NCI-H748 (cell line): ENCODE results near the gene PHLDA2.
"Not testable (repeated sequence)": the region's sequence is repeated elsewhere in the genome, so short reads cannot be mapped to it uniquely, and the experiment has no call there.

Experiments used
- DNase-seq: peaks from one replicate; lab custom pipeline; 2025; ENCODE audit not compliant: unreplicated experiment; lab: John Stamatoyannopoulos, UW

The PHLDA2 gene

DNA sequence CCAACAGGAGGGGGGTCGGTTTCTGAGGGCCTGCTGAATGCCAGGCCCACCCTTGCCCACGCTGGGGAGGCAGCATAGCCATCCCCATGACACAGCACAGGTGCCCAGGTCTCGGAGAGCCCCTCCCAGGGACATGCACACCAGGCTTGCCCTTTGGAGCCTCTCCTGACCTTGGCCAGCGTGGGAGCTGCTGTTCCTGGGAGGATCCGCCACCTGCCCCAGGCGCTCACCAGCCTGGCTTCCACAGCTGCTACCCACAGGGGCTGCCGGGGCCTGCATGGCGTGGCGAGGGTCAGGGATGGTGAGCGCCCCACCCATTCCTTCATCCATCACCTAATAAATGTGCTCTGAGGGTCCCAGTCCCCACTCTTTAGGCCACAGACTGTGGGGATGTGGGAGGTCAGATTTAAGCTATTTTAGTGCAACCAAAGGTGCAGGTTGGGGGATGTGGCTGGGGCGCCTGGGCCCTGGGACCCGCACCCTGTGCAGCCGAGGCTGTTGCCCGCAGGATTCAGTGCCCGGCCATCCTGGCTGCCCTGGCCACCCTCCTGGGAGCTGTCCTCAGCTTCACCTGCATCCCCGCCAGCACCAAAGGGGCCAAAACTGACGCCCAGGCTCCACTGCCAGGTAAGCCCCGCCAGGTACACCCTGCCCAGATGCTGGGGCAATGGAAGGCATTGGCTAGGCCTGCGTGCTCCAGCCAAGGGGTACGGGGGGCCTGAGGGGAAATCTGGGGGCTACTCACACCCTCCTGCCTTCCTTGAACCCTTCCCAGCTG is 12.9 kb downstream of the PHLDA2 start:
- no peak for DNase-seq

DNA sequence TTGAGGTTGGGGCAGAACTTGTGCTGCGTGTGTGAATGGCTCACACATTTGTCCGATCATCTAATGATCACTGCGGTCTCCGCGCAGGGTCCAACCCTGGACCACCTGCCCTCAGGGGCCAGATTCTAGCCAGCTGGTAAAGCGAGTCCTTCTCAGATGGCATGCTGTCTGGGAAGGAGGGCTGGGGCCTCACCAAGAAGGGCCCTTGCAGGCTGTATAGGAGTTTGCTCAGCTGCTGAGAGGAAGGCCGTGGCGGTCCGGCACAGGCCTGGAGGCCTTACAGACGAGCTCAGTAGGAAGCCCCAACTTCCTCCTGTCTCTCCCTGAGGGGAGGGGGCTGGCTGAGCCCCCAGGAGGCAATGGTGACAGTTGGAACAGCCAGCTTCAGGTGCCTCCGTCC is 13.7 kb downstream of the PHLDA2 start:
- no peak for DNase-seq

DNA sequence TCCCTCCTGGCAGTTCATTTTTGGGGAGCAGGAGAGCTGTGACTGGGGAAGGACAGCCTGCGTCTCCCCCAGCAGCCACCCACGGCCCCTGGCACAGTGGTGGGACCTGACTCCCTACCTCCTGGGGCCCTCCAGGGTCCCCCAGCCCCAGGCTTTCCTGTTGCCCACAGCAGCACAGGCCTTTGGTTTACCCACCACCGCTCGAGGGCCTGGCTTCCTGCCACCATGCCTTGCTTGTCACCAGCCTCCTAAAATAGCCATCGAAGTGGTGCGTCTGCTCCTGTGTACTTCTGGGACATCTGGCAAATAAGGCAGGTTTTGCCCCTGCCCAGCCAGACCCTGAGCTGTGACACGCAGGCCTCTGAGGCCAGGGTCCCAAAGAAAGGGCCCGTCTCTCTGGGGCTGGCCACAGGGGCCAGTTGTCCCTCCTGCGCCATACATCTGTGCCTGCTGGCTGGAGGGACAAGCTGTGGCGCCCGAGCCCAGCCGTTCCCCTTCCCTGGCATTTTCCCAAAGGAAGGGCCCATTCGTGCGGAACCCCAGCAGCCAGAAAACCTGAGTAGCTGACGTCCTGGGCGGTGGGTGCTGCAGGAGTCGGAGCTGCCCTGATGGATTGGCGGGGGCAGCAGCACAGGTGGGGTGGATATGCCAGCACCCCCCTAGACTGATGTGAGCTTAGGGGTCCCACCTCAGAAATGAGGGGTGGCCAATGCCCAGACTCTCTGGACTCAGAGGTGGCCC is 14.6 kb downstream of the PHLDA2 start:
- DNase-seq, result no peak

DNA sequence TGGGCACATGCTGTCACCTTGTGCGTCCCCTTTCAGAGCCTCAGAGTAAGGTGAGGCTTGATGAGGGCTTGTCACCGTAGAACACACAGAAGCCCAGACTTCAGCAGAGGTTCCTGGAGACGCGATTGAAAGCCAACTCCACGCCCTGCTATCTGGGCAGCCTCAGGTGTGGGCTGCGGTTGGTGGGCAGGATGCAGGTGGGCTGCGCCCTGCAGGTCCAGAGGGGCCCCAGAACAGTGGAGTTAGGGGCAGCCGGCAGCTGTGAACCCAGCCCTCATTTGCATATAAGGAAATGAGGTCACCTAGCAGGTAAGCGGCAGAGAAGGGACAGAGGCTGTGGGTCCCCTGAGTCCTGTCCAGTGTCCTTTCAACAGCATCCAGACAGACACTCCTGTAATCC is 15.4 kb downstream of the PHLDA2 start:
- no peak for DNase-seq

DNA sequence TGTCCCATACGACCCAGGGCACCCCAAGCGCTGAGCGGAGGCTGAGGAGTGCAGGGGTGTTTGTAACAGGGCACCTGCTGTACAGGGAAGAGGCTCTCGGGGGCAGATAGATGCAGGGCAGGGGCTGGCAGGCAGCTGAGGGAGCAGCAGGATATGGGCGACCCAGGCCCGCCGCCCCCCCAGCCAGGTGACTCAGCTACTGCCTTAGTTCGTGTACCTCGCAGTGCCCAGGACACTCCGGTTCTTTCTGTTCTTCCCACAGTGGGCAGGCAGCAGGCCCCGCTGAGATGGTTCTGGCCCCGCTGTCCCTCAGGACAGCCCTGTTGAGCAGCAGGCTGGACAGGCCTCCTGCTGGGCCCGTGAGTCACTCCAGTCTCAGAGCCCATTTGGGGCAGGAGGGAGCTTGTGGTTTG is 16.2 kb downstream of the PHLDA2 start:
- DNase-seq, result no peak

DNA sequence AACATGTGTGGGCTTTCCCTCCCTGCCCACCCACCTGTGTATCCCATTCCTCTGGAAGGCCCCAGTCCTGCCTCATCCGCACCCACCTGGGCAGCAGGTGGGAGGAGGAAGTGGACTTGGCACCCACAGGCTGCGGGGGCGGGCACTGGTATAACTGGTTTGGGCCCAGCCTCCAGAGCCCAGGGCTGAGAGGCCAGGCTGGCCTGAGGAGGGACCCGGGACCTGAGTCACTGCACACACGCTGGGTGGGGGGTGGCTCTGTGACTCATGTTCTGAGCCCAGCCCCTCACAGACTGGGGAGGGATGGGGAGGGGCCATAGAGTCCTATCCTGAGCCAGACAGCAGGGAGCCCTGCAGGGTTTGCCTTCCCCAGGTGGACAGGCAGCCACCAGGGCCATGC is 16.7 kb downstream of the PHLDA2 start:
- no peak for DNase-seq

DNA sequence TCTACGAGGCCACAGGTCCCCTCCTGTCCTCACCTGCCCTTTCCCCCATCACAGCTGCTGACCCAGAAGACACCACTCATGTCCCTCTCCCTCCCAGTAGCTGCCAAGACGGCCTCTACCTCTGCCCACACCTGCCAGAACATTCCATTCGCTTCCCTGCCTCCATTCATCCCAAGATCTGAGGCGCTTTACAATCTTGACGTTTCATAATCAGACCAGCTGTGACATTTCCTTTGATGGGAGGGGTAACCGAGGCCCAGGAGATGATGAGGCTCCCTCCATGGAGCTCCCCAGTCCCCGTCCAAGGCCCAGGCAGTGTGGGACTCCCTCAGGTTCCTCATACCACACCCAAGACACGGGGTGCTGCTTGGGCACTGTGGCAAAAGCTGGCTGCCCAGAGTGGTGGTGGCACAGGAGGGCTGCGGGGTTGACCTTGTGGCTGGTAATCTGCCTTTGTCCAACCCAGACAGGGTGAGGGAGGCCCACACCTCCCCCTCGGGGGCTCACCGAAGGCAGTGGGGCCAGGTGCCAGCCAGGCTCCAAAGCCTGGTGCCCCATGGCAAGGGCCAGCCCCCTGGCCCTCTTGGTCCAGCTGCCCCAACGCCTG is 17.3 kb downstream of the PHLDA2 start:
- no peak for DNase-seq

DNA sequence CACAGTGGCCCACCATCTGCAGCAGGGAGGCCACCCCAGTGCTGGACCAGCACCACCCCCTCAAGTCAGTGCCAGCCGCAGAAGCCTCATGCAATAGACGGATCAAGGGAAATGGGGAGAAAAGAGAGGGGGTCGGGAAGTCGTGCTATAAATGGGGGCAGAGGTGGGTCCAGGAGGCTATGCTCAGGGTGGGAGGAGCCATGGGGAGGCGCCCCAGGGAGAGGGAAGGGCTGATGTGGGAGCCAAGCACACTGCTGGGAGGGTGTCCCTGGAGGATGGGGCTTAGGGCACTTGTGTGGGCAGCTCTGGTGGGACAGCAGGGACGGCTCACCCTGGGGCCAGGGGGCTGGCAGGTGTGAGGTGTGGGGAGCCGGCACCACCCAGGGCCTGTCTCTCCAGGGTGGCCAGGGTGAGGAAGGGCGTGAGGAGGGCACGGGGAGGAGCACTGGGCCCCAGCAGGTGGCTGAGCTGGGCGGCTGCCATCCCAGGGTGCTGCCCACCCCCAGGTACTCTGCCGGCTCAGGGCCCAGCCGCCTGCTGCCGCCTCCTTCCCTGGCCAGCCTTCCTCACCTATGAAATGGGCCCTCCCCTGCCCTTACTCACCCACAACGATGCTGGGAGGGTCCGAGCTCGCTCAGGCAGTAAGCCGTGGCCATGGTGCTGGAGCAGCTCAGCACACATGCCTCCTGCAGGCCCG is 18.0 kb downstream of the PHLDA2 start:
- DNase-seq, result no peak

DNA sequence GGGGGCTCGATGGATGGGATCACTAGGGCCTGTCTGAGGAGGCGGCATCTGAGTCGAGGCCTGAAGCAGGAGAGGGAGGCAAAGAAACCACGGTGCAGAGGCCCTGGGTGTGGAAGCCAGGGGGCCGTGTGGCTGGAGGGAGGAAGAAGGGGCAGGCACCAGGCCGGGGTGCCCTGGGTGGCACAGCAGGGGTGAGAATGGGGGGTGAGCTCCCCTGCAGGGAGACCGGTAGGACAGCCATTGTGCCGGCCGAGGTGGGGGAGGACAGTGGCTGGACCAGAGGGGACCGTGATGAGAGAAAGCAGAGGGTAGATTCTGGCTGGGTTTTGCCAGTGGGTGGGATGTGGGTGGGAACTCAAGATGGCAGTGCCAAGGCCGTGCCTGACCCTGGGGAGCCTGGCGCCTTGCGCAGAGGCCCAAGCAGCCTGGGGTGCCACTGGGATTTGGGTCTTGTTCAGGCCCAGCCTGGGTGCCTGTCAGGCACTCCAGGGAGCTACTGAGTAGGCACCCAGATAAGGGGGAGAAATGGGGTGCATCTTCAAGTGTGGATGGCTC is 18.7 kb downstream of the PHLDA2 start:
- no peak for DNase-seq

DNA sequence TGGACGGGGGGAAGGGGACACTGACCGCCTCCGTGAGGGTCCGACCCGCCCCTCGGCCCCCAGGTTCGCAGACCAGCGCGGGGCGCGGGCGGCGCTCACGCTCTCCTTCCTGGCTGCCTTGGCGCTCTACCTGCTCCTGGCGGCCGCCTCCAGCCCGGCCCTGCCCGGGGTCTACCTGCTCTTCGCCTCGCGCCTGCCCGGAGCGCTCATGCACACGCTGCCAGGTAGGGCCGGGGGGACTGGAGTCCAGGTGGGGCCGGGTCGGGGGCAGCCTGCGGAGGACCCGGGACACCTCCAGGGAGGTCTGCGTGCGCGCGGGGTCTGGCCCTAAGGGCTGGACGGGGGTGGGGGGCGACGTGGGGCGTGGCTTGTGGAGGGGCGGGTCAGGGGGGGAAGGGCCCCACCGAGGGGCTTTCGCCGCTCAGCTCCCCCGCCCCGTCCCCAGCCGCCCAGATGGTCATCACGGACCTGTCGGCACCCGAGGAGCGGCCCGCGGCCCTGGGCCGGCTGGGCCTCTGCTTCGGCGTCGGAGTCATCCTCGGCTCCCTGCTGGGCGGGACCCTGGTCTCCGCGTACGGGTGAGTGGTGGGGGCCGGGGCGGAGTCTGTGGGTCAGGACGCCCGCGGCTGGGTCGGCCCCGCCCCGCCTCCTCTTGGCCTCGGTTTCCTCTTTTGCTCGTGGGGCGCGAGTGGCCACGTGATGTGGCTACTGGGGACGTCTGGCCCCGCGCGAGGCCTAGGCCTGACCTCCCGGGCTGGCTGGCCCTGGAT is 19.9 kb downstream of the PHLDA2 start:
- DNase-seq, result no peak

DNA sequence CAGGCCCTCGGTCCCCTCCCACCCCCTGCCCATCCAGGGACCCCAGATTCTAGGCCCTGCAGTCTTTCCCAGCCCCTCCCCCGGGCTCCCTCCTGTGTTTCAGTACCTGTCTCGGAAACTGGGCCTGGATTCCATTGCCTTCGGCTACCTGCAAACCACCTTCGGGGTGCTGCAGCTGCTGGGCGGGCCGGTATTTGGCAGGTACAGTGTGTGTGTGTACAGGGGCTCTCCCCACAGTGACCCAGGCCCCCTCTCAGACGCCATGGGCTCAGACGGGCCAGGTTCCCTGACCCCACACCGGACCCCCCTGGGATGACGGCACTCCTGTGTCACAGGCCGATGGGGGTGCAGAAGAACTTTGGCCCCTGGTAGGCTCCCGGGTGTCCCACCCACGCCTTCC is 21.1 kb downstream of the PHLDA2 start:
- no peak for DNase-seq

DNA sequence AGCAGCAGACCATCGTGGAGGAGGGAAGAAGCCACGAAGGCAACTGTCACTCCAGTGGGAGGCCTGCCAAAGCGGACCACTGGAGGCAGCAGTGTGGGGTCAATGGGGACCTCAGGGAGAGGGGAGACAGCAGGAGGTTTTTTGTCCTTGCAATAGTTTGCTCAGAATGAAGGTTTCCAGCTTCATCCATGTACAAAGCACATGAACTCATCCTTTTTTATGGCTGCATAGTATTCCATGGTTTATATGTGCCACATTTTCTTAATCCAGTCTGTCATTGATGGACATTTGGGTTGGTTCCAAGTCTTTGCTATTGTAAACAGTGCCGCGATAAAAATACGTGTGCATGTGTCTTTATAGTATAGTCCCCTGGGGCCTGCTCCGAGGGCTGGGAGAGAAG is 23.9 kb downstream of the PHLDA2 start:
- not testable (repeated sequence) for DNase-seq

DNA sequence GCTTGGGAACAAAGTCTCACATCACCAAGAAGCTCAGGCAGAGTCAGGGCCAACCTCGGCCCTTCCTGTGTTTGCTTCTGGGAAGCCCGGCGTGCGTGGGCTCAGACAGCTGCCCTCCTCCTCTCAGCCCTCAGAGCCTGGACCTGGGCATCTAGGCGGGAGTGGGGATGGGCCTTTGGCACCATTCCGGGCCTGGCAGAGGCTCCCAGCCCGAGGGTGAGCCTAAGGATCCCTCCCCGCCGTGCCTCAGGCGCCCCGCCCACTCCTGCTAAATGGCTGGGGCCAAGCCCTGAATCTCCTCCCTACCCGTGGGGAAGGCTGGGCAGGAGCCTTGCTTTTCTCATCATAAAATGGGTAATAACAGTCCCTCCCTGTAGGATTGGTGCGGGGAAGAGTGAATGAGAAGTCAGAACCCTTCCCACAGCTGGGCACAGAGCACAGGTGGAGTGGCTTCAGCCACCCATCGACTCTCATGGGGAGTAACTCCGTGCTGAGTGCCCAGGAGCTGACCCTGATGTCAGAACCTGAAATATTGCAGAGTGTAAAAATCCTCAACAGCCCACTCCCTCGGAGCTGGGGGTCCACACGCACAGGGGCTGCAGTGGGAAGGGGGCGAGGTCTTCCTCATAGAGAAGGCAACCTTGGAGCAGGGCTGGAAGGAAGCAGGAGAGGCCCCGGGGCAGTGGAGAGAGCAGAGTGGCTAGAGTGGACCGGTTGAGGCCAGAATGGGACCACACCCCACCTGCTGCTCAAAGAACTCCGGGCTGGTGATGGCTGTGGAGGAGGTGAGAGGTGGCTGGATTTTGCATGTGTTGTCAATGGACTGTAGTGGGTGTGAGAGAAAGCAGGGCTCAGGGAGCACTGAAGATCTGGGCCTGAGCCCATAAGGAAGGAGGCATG is 24.8 kb downstream of the PHLDA2 start:
- no peak for DNase-seq

DNA sequence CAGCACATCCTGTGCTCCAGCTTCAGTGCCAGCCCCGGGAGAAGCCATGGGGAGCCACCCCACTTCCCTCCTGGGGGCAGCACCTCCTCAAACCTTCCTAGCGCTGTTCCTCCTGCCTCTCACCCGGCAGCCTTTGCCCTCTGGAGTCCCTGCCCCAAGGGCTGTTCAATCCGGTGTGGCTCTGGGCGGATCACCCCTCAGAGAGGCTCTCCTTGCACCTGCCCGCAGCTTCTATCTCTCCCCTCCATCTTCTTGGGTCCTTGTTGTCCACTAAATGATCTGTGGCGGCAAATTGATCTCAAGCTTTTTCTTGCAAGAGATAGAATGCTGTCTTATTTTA is 25.6 kb downstream of the PHLDA2 start:
- DNase-seq, result no peak

DNA sequence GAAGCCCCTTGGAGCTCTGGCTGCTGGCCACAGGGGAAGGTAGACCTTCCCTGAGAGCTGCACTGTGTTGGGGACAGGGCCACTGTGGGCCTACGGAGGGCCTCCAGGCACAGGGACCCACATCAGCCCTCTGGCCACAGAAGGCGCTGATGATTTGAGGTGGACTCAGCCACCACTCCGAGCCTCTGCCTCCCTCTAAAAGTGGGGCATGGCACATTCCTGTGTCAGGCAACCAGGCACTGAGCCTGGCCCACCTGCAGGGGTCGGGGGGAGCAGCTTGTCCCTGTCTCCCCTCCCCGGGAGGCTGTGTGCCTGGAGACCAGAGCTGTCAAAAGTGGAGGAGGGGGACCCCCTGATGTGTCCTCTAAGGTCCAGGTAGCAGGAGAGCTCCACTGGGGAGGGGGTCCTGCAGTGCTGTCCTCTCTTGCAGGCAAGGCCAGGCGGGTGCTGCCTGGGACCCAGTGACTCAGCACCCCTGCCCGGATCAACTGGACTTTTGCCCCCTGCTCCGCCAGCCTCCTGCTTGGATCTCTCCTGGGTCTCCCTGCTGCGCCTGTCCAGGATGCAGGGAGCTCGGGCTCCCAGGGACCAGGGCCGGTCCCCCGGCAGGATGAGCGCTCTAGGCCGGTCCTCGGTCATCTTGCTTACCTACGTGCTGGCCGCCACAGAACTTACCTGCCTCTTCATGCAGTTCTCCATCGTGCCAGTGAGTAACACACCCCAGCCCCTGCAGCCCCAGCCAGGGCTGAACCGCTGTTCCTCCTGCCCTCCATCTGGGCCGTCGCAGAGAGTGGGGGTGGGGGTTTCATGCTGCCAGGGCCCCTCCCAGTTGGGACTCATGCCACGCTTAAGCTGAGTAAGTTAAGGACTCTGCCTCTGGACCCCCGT is 26.2 kb downstream of the PHLDA2 start:
- DNase-seq, result no peak

DNA sequence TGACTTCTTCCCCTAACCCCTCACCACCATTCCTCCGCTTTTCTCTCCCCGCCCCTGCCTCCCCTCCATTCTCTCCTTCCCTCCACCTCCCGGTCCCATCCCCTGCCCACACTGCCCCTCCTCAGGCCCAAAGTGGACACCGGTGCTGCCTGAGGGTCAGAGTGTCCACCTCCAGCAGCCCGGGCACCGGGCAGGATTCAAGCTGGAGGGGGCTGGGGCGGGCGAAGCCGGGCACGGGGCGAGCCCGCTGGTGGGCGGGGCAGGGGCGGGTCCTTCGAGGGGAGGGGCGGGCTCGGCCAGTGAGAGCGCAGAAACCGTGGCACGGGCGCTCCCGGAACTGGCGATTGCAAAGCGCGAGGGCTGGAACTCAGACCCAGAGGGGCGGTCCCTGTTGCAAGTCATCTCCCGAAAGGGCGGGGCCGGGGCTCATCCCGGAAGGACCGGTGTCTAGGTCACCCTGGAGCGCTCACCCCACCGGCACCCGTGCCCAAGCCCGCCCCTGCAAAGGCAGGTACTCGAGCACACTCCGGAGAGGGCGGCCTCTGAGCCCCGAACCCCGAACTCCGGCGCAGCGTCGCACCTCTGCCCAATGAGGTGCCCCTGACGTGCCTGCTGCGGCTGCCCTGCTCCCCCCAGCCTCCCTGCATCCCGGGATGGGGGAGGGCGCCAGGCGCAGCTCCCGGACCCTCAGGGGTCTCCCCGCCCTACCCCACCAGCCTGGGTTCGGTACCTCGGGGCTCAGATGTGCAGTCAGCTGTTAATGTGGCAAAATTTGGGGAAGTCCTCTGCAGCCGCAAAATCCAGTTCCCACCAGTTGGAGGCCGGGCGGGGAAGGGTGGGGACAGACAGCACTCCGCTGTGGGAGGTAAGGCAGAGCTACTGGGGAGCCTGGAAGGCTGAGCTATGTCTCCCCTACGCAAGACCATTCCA is 27.1 kb downstream of the PHLDA2 start:
- peak; percentile 96 for DNase-seq

DNA sequence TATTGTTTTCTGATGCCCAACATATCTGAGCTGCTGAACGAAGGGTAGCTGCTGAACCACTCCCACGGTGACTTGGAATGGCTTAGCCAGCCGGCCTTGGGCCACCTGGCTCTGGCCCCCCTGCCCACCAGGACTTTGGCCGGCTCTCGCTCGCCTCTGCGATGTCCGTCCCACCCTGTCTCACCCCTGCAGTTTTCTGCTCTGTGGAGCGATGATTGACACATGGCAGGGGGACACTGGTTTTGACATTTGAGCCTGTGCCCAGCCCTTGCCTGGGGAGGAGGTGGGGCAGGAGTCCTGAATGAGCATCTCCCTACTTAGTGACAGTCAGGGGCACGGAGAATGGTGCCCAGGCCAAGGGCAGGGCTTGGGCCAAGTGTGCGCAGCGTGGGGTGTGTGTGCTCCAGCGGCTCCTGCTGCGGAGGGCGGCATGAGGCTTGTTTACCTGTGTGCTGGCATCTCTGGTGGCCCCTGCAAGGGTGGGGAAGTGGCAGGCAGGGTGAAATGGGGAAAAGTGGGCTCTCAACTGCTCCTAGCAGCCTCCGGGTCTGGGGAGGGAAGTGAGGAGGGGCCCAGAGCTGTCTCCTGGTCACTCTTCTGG is 27.9 kb downstream of the PHLDA2 start:
- no peak for DNase-seq
